Upper lobe of left lung (tissue), 6 donors: ENCODE results near the gene PDZK1IP1. TPM values are rescaled to one million over a fixed set of nuclear protein-coding genes. Genes with fewer than 3 reads are reported as not detected.

Experiments
- ATAC-seq, 2 donors: fragments of 200-7000 bp; cut with Tn5 transposase; one replicate each; pipeline ENCODE4 v1.9.1; 2022; ENCODE audit warnings: mild to moderate bottlenecking in 2 of 2, moderate library complexity in 2 of 2; ENCODE audit not compliant: low FRiP score in 2 of 2
- DNase-seq, 2 donors: peaks; one replicate each; pipeline ENCODE4 v3.0.0-alpha.2; 2019 to 2020
- H3K27ac ChIP-seq, 4 donors: fragments of 200-600 bp; sonication (generic); one replicate each; pipeline ENCODE4 v1.5.1; 2016 to 2019
- H3K27me3 ChIP-seq, 4 donors: fragments of 200-600 bp; sonication (generic); one replicate each; pipeline ENCODE4 v1.5.1; 2017 to 2019
- H3K36me3 ChIP-seq, 4 donors: fragments of 200-600 bp; sonication (generic); one replicate each; pipeline ENCODE4 v1.5.1; 2016 to 2019
- H3K4me1 ChIP-seq, 4 donors: fragments of 200-600 bp; sonication (generic); one replicate each; pipeline ENCODE4 v1.5.1; 2018 to 2019
- H3K4me3 ChIP-seq, 4 donors: fragments of 200-600 bp; sonication (generic); one replicate each; pipeline ENCODE4 v1.5.1; 2017 to 2019; ENCODE audit warnings: mild to moderate bottlenecking in 2 of 4, moderate library complexity in 1 of 4
- H3K9me3 ChIP-seq, 4 donors: fragments of 200-600 bp; sonication (generic); one replicate each; pipeline ENCODE4 v1.5.1; 2018 to 2019
- CTCF ChIP-seq, 6 experiments: fragments of 450-650 bp in 4 of 6; fragments of 200-600 bp in 2 of 6; sonication (generic) in 2 of 6; IDR thresholded peaks; one replicate each; pipeline ENCODE4 v1.5.1; 2016 to 2019; ENCODE audit warnings: antibody characterized with exemption in 6 of 6
- EP300 ChIP-seq, 4 donors: sonication (generic); formaldehyde crosslinking; IDR thresholded peaks; one replicate each; pipeline ENCODE4 v1.5.1; 2017; ENCODE audit warnings: antibody characterized with exemption in 4 of 4, control low read depth in 2 of 4
- POLR2A ChIP-seq, 4 donors: fragments of 450-650 bp; IDR thresholded peaks; one replicate each; pipeline ENCODE4 v1.5.1; 2016 to 2017; ENCODE audit warnings: antibody characterized with exemption in 4 of 4, mild to moderate bottlenecking in 2 of 4
- POLR2AphosphoS5 ChIP-seq, 2 donors: sonication (generic); formaldehyde crosslinking; IDR thresholded peaks; one replicate each; pipeline ENCODE4 v1.5.1; 2017; ENCODE audit warnings: antibody characterized with exemption in 2 of 2
- WGBS, 2 donors: methylation state at CpG; one replicate each; pipeline ENCODE4 v1.1.5; 2017 to 2018; 5-methylcytosine and 5-hydroxymethylcytosine counted together
- total RNA-seq, 6 donors: library from RNA; depleted of rRNA in 4 of 6; stranded (reverse); fragments of >200 nt in 4 of 6; gene quantifications; one replicate each; pipeline versions ENCODE4 v1.1.0 to v1.2.1, GENCODE V29; 2016 to 2021
- donor health status: DM: no; HTN: no; CAD: no; lungs with moderate emphysema.
- donor health status: DM: no; HTN: yes; CAD: no; lungs with severe emphysema.

Gene PDZK1IP1
- total RNA-seq, 6 donors from 2014 or later = 17.8 to 57.6 (median 41.4) TPM

- TF ChIP-seq POLR2A (IDR thresholded peaks at IDR 0.05) = no peak
- no peak for TF ChIP-seq POLR2AphosphoS5 (IDR thresholded peaks at IDR 0.05)
- no peak for TF ChIP-seq CTCF (IDR thresholded peaks at IDR 0.05)
- TF ChIP-seq EP300 (IDR thresholded peaks at IDR 0.05) = no peak
- no peak for ATAC-seq
- 50 to 67% methylated on average over 5 to 9 of the region's 9 CpGs for WGBS, 2 donors
- peak overlapping the region in 3 of 4 donors; percentile 35 to 91 (median 84) for H3K27ac ChIP-seq
- no peak for DNase-seq
- H3K27me3 ChIP-seq = peaks cover 0 to 32% (median 21%) of the 10 kb centered on the region in 4 donors
- H3K36me3 ChIP-seq = peaks cover 0 to 30% (median 0%) of the 10 kb centered on the region in 4 donors
- H3K4me3 ChIP-seq = peak overlapping the region in 1 of 4 donors; percentile 44
- no peaks in the 10 kb centered on the region for H3K9me3 ChIP-seq
- H3K4me1 ChIP-seq = peaks cover 16 to 31% (median 23%) of the 10 kb centered on the region in 4 donors
These were observed 34.3 kb upstream of the PDZK1IP1 start for GRCh38 chr1:47223921-47224675.

GRCh38 chr1:47223174-47223920 is 33.5 kb upstream of the PDZK1IP1 start:
- DNase-seq = no peak
- H3K27me3 ChIP-seq = peaks cover 0 to 24% (median 18%) of the 10 kb centered on the region in 4 donors
- ATAC-seq = no peak

GRCh38 chr1:47222476-47222875 is 32.6 kb upstream of the PDZK1IP1 start:
- Histone ChIP-seq H3K9me3 (no peaks in the 10 kb centered on the region), H3K27ac (peak overlapping the region in 1 of 4 donors; percentile 15), H3K4me1 (peaks cover 16 to 30% (median 23%) of the 10 kb centered on the region in 4 donors), H3K27me3 (peaks cover 0 to 23% (median 17%) of the 10 kb centered on the region in 4 donors), H3K36me3 (peaks cover 0 to 30% (median 0%) of the 10 kb centered on the region in 4 donors), H3K4me3 (no peak overlapping the region)
- DNase-seq (no peak), ATAC-seq (no peak)
- WGBS, 2 donors = 90 to 91% methylated on average over 3 of the region's 3 CpGs
- TF ChIP-seq CTCF (IDR thresholded peaks at IDR 0.05) (no peak), EP300 (IDR thresholded peaks at IDR 0.05) (no peak), POLR2A (IDR thresholded peaks at IDR 0.05) (no peak)

More at GRCh38 chr1:47223174-47223920, 33.5 kb upstream of the PDZK1IP1 start:
- TF ChIP-seq EP300 (IDR thresholded peaks at IDR 0.05) = no peak
- no peak for TF ChIP-seq POLR2AphosphoS5 (IDR thresholded peaks at IDR 0.05)
- Histone ChIP-seq H3K36me3 (peaks cover 0 to 30% (median 0%) of the 10 kb centered on the region in 4 donors), H3K4me3 (no peak overlapping the region), H3K9me3 (no peaks in the 10 kb centered on the region), H3K4me1 (peaks cover 16 to 31% (median 23%) of the 10 kb centered on the region in 4 donors), H3K27ac (peak overlapping the region in 1 of 4 donors; percentile 15)
- WGBS, 2 donors = 70 to 71% methylated on average over 7 to 10 of the region's 10 CpGs

GRCh38 chr1:47219590-47220220 is 29.9 kb upstream of the PDZK1IP1 start:
- DNase-seq (no peak), ATAC-seq (no peak)
- Histone ChIP-seq H3K9me3 (no peaks in the 10 kb centered on the region), H3K4me1 (peaks cover 0 to 6% (median 4%) of the 10 kb centered on the region in 4 donors), H3K4me3 (no peak overlapping the region), H3K27ac (no peak overlapping the region), H3K27me3 (peaks cover 0 to 3% (median 1%) of the 10 kb centered on the region in 4 donors), H3K36me3 (peaks cover 0 to 30% (median 0%) of the 10 kb centered on the region in 4 donors)
- WGBS, 2 donors = 93% methylated on average over 11 to 26 of the region's 29 CpGs
- TF ChIP-seq EP300 (IDR thresholded peaks at IDR 0.05) = no peak
- TF ChIP-seq CTCF (IDR thresholded peaks at IDR 0.05) = no peak
- TF ChIP-seq POLR2AphosphoS5 (IDR thresholded peaks at IDR 0.05) = no peak
- no peak for TF ChIP-seq POLR2A (IDR thresholded peaks at IDR 0.05)

GRCh38 chr1:47219001-47219400 is 29.2 kb upstream of the PDZK1IP1 start:
- H3K27ac ChIP-seq = no peak overlapping the region
- DNase-seq = no peak
- H3K36me3 ChIP-seq = peaks cover 0 to 27% (median 0%) of the 10 kb centered on the region in 4 donors
- H3K9me3 ChIP-seq = no peaks in the 10 kb centered on the region
- H3K27me3 ChIP-seq = no peaks in the 10 kb centered on the region
- ATAC-seq = no peak
- H3K4me1 ChIP-seq = no peaks in the 10 kb centered on the region
- H3K4me3 ChIP-seq = no peak overlapping the region
- no peak for TF ChIP-seq CTCF (IDR thresholded peaks at IDR 0.05)
- TF ChIP-seq EP300 (IDR thresholded peaks at IDR 0.05) = no peak
- TF ChIP-seq POLR2A (IDR thresholded peaks at IDR 0.05) = no peak
- no peak for TF ChIP-seq POLR2AphosphoS5 (IDR thresholded peaks at IDR 0.05)
- WGBS, 2 donors = 81 to 87% methylated on average over 4 of the region's 4 CpGs
